AG08396 (cell line): ENCODE data around the gene CYP2E1.
"Not testable (repeated sequence)": the region's sequence is repeated elsewhere in the genome, so short reads cannot be mapped to it uniquely, and the experiment has no call there.

ENCODE experiments used
- DNase-seq: peaks from one replicate; pipeline ENCODE4 v3.0.0; 2012; ENCODE audit warnings: low spot score, mixed read lengths

CYP2E1 gene

DNA sequence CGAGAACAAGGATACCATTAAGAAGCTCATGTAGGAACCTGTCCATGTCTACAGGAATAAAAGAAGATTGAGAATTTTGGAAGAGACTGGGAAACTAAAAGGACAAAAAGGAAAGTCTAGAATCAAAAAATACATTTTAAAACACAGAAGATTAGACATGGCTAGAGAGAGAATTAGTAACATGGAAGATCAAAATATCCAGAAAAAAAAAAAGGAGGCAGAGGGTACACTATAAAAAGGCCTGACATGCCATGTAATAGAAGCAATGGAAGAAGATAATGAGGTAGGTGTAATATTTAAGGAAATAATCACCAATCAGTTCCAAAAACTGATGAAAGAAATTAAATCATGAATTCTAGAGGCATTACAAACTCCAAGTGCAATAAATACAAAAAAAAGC is 46.3 kb downstream of the CYP2E1 start:
- not testable (repeated sequence) for DNase-seq

DNA sequence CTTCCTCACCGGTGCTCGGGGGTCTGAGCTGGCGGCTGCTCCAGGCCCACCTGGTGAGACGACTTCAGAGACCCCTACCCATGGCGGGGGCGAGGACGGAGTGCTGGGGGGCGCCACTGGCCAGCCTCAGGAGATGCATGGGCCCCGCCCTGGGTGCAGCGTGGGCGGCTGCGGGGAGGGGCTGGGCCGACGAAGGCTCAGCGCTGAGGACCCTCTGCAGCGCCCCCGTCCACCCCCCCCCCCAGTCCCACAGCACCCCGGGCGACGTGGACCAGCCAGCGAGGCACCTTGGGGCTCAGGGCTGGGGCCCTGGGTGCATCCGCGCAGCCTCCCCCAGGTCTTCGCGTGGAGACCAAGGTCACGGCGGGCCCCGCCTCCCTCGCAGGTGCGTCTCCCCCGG is 49.9 kb downstream of the CYP2E1 start:
- not testable (repeated sequence) for DNase-seq
